HFFc6 (cell line): ENCODE data around the gene PIAS4. TPM values are rescaled to one million over a fixed set of nuclear protein-coding genes. Genes with fewer than 3 reads are reported as not detected.

Experiments
- DNase-seq: peaks from one replicate; pipeline ENCODE4 v3.0.0-alpha.2; 2018
- H3K27ac Mint-ChIP-seq: 2 replicates; pipeline ENCODE4 v1.8.0; 2020; ENCODE audit warnings: mild to moderate bottlenecking, mixed read lengths
- H3K27me3 Mint-ChIP-seq: 2 replicates; pipeline ENCODE4 v1.8.0; 2021; ENCODE audit warnings: mild to moderate bottlenecking, moderate library complexity, mixed read lengths; ENCODE audit not compliant: insufficient read depth
- H3K36me3 Mint-ChIP-seq: 2 replicates; pipeline ENCODE4 v1.8.0; 2021; ENCODE audit warnings: low read depth, mixed read lengths
- H3K4me1 Mint-ChIP-seq: 2 replicates; pipeline ENCODE4 v1.8.0; 2020; ENCODE audit warnings: low read depth, mixed read lengths
- H3K4me3 Mint-ChIP-seq: 2 replicates; pipeline ENCODE4 v1.8.0; 2020; ENCODE audit warnings: mild to moderate bottlenecking, moderate library complexity, mixed read lengths
- H3K9me3 Mint-ChIP-seq: 2 replicates; pipeline ENCODE4 v1.8.0; 2020; ENCODE audit warnings: mild to moderate bottlenecking, mixed read lengths
- total RNA-seq, 6 experiments: library from RNA; stranded (reverse); fragmentation: NEBNext Ultra II Directional; extraction: Animal tissue kit (Norgen Biotek cat#: 25700); gene quantifications; 2 replicates in 1 of 6; 3 replicates in 5 of 6; pipeline ENCODE4 v1.2.3, GENCODE V29; 2021
- TF ChIP-seq, protein P1 (sequence below): fragments of 200-600 bp; sonication (generic); IDR thresholded peaks from 2 replicates; pipeline ENCODE4 v1.5.0; 2021; ENCODE audit warnings: antibody characterized with exemption, mild to moderate bottlenecking

The PIAS4 gene
- total RNA-seq, 6 experiments from 2014 or later: 20.0 to 26.0 (median 23.3) TPM

DNA sequence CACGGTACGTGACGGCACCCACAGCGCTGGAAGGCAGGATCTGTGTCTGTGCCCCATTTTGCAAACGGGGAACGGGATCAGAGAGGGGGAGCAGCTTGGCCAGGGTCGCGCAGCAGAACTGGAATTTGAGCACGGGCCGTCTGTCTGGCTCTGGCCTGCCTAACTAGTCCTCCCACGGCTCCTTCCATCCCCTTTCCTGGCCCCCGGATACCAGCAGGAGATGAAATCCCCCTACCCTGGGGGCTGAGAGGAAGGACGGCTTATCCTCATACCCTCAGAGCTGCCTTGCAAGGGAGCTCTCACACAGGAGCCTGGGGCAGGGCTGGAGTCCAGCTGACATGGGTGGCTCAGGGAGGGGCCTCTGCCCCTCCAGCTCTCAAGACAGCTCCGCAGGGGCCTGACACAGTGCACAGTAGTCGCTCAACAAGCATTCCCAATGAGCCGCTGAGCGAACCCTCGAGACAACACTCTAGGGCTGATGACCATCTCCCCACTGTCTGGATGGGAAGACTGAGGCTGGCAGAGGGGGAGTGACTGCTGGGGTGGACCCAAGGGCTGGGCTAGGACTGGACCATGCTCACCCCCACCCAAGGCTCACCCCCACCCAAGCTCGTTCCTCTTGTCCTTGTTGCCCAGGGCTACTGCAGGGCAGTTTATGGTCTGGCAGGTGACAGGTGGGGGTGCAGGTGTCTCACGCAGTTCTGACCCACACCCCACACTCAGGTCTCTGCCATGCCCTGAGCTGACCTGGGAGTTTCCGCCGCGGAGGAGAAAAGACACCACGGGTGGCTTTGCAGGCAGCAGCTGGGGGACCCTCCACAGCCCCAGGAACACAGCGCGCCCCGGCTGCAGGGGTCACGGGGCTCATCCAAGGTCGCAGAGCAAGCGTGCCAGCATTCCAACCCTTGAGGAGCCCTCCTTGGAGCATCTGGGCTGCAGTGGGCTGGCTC is 55.2 kb downstream of the PIAS4 start:
- H3K27ac Mint-ChIP-seq: no peak overlapping the region; the same call in none of the 2 replicates
- H3K4me3 Mint-ChIP-seq: peak overlapping the region; percentile 92
- H3K36me3 Mint-ChIP-seq: peaks cover 2% of the 10 kb centered on the region

DNA sequence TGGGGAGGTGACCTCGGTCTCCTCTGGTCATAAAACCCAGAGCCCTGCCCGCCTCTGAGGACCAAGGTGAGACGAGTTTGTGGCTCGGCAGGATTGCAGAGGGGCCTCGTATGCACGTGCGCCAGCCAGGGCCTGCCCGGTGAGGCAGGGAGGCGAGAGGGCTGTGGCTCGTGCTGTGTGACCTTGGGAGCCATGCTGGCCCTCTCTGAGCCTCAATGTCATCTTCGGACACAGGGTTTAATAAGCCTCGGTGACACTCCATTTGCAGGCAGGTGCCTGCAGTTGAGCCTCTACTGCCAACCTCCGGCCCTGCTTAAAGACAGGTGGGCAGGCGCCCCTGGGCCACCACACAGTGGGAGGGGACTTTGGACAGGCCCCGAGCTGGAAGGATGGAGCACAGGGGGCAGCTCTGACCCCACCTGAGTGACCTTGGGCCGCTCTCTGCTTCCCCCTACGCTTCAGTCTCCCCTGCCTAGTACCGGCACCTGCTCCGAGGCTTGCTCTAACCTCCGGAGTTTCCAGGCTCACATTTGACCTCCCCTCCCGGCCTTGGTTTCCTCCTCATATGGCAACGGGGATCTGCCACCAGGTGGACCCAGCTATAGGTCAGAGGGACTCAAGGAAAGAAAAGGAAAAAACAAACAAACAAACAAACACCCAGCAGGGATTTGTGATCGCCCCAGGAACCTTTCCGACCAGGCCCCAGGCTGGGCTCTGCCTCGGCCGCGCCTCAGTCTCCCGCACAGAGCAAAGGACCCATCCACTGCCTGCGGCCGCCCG is 56.0 kb downstream of the PIAS4 start:
- no peaks in the 10 kb centered on the region for H3K9me3 Mint-ChIP-seq
- H3K36me3 Mint-ChIP-seq: no peaks in the 10 kb centered on the region
- H3K27me3 Mint-ChIP-seq: peaks cover 4% of the 10 kb centered on the region
- TF ChIP-seq, protein P1, sequence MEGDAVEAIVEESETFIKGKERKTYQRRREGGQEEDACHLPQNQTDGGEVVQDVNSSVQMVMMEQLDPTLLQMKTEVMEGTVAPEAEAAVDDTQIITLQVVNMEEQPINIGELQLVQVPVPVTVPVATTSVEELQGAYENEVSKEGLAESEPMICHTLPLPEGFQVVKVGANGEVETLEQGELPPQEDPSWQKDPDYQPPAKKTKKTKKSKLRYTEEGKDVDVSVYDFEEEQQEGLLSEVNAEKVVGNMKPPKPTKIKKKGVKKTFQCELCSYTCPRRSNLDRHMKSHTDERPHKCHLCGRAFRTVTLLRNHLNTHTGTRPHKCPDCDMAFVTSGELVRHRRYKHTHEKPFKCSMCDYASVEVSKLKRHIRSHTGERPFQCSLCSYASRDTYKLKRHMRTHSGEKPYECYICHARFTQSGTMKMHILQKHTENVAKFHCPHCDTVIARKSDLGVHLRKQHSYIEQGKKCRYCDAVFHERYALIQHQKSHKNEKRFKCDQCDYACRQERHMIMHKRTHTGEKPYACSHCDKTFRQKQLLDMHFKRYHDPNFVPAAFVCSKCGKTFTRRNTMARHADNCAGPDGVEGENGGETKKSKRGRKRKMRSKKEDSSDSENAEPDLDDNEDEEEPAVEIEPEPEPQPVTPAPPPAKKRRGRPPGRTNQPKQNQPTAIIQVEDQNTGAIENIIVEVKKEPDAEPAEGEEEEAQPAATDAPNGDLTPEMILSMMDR: peak; percentile 42
- peaks cover 15% of the 10 kb centered on the region for H3K4me1 Mint-ChIP-seq
- peak overlapping the region; percentile 88 for H3K27ac Mint-ChIP-seq
- peak overlapping the region; percentile 92 for H3K4me3 Mint-ChIP-seq
- DNase-seq: no peak

More for the DNA sequence above, 55.2 kb downstream of the PIAS4 start:
- H3K27me3 Mint-ChIP-seq: peaks cover 4% of the 10 kb centered on the region
- DNase-seq: no peak
- peaks cover 12% of the 10 kb centered on the region for H3K4me1 Mint-ChIP-seq
- TF ChIP-seq, protein P1: no peak
- H3K9me3 Mint-ChIP-seq: no peaks in the 10 kb centered on the region

DNA sequence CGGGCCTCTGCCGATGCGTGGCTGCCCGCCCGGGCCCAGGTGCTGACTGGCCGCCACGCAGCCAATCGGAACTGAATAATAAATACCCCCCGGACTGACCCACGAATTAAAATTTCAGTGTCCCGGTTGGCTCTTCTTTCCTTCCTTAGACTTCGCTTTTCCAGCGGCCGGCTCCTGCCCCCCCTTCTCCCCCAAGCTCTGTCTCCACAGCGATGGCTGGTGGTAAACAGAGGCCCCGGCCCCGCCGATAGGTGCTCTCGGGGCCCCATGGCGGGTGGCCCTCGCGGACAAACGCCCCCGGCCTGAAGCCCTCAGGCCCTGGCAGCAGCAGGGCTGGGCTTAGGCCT is 56.6 kb downstream of the PIAS4 start:
- Mint-ChIP-seq H3K4me1 (peaks cover 15% of the 10 kb centered on the region), H3K4me3 (peak overlapping the region; percentile 92), H3K27me3 (peaks cover 4% of the 10 kb centered on the region), H3K36me3 (no peaks in the 10 kb centered on the region), H3K27ac (peak overlapping the region; percentile 88), H3K9me3 (no peaks in the 10 kb centered on the region)
- TF ChIP-seq, protein P1: no peak; the same call in 1 of the 2 replicates
- no peak for DNase-seq

DNA sequence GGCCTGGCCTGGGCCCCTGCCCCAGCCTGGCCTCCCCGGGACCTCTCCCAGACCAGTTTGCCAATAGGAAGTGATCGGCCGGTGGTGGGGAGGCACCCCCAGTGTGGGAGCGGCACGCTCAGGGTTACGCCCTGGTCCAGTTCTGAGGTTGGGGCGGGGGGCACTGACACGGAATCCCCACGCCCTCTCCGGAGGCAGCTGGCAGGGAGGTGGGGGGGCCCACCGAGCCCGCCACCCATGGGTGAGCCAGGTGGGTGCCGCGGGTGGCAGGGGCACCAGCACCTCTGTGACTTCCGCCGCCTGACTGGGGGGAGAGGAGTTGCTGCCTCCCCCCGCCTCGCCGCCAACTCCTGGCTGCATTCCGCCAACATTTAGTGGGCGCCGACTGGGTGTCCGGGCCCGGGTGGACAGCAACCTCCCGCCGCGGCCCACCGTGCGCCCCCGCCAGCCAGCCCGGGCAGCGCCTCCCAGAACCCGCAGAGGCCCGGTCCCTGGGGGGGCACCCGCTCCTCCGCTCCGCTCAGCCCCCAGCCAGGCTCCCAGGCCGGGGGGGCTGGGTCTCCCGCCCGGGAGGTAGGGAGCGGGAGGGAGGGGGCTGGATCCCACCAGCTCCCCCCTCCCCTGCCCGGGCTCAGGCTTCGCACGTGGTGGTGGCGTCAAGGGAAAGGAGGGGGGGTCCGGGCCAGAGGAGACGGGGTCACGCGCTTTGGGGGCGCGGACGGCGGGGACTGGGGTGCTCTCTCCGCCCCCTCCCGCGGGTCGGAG is 57.1 kb downstream of the PIAS4 start:
- no peak for DNase-seq
- H3K27ac Mint-ChIP-seq: peak overlapping the region; percentile 88
- TF ChIP-seq, protein P1: no peak

DNA sequence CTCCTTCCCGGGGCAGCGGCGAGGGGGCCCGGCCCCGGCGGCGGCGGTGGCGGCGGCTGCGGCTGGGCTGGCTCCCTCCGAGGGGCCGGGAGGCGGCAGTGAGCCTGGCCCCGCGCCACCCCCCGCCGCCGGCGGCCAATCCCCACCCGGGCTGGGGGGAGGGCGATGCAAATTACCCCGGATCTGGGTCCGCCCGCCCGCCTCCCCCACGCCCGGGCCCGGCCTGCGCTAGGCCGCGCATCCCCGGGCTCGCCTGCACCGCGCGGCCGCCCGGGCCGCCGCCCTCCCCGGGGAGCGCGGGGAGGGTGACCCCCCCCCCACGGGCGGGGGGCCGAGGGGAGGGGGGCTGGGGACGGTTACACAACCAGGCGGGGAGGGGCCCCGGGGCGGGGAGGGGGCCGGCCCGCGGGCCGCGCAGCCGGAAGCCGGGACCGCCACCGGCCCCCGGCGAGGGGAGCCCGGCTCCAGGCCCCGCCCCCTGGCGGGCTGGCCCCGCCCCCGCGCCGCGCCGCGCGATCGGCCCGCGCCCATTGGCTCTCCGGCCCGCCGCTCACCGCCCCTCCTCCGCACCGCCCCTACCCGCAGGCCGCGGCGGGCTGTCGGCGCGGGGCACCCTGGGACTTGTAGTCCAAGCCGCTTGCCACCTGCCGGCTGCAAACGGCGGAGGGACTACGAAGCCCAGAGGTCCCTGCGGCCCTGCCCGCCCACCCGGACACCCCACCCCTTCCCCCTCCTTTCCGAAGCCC is 58.1 kb downstream of the PIAS4 start:
- Mint-ChIP-seq H3K27me3 (peaks cover 2% of the 10 kb centered on the region), H3K4me1 (peaks cover 11% of the 10 kb centered on the region), H3K27ac (no peak overlapping the region), H3K4me3 (peak overlapping the region; percentile 47), H3K9me3 (no peaks in the 10 kb centered on the region), H3K36me3 (no peaks in the 10 kb centered on the region)
- TF ChIP-seq, protein P1: no peak
- DNase-seq: peak; percentile 97

More for the DNA sequence above, 57.1 kb downstream of the PIAS4 start:
- Mint-ChIP-seq H3K9me3 (no peaks in the 10 kb centered on the region), H3K4me1 (peaks cover 15% of the 10 kb centered on the region), H3K36me3 (no peaks in the 10 kb centered on the region), H3K4me3 (peak overlapping the region; percentile 92), H3K27me3 (peaks cover 4% of the 10 kb centered on the region)
